ENCODE data around the gene NFAM1. TPM values are rescaled to one million over a fixed set of nuclear protein-coding genes. Genes with fewer than 3 reads are reported as not detected.

NFAM1 gene, protein sequence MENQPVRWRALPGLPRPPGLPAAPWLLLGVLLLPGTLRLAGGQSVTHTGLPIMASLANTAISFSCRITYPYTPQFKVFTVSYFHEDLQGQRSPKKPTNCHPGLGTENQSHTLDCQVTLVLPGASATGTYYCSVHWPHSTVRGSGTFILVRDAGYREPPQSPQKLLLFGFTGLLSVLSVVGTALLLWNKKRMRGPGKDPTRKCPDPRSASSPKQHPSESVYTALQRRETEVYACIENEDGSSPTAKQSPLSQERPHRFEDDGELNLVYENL
- total RNA-seq (2022; extraction: Qiagen RNA extraction; ENCODE audit: low read depth) = not detected in 5 replicates

DNA sequence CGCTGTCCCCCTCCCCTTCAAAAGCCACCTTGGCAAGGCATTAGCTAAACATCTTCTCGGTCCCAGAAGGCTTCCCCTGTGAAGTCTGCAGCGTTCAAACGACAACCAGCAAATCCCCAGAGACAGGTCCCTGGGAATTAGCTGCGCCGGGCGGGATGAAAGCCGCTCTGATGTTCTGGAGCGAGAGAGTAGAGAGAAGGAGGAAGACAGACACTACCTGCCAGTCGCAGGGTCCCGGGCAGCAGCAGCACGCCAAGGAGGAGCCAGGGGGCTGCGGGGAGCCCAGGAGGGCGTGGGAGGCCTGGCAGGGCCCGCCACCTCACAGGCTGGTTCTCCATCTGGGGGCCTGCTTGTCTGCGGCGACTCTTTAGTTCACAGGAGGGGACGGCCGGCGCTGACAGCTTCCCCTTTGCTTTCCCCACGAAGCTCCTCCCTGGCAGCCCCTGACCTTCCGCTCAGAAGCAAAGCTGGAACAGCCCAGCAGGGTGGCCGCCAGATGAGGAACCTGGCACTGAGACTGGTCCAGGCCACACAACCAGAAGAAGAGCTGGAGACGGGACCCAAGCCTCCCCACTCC is at the start of gene NFAM1:
Gene NFAM1, minus strand, starts transcription at position 384 of the 577 bp plus-strand sequence. Its CDS starts 46 bp downstream, at position 338.

Other genes starting within 250 kb of the NFAM1 start
- gene TCF20, start 161.8 kb downstream of the NFAM1 start, total RNA-seq (2022; extraction: Qiagen RNA extraction; ENCODE audit: low read depth) = 10.9 to 15.4 TPM (median 13.5 TPM) in 5 replicates
- gene RRP7A, start 87.4 kb upstream of the NFAM1 start, total RNA-seq (2022; extraction: Qiagen RNA extraction; ENCODE audit: low read depth) = 45.1 to 65.1 TPM (median 56.7 TPM) in 5 replicates
- gene SERHL2, start 121.6 kb upstream of the NFAM1 start, total RNA-seq (2022; extraction: Qiagen RNA extraction; ENCODE audit: low read depth) = 0.13 to 0.59 TPM (median 0.24 TPM) in 3 of 5 replicates, not detected in the others
- 35.5 to 41.8 TPM (median 39.1 TPM) in 5 replicates for gene POLDIP3, start 182.5 kb upstream of the NFAM1 start, total RNA-seq (2022; extraction: Qiagen RNA extraction; ENCODE audit: low read depth)
- not detected in 5 replicates for gene ATP5MGL, start 208.2 kb upstream of the NFAM1 start, total RNA-seq (2022; extraction: Qiagen RNA extraction; ENCODE audit: low read depth)
- 91.7 to 123 TPM (median 114 TPM) in 5 replicates for gene CYB5R3, start 217.0 kb upstream of the NFAM1 start, total RNA-seq (2022; extraction: Qiagen RNA extraction; ENCODE audit: low read depth)

Measured in A549 treated with GW870086 at 1 μM for 4 hours (cell line).